A549 (cell line): ENCODE results near the gene ABCB11.
"Not testable (repeated sequence)": the region's sequence is repeated elsewhere in the genome, so short reads cannot be mapped to it uniquely, and the experiment has no call there.

Experiments used
- BHLHE40 ChIP-seq: IDR thresholded peaks from 2 replicates; pipeline ENCODE4 v1.6.1; 2012; ENCODE audit warnings: low read depth, low read length, inconsistent platforms
- CEBPB ChIP-seq, 2 experiments: fragments of >200 bp in 1 of 2; sonication (Bioruptor Twin) in 1 of 2; formaldehyde crosslinking in 1 of 2; IDR thresholded peaks; 2 replicates each; pipeline ENCODE4 v1.6.1; 2012 to 2016
- EP300 ChIP-seq, 2 experiments: fragments of >200 bp; sonication (Bioruptor Twin); formaldehyde crosslinking; IDR thresholded peaks; 2 replicates in 1 of 2; 3 replicates in 1 of 2; pipeline ENCODE4 v1.6.1; 2016 to 2017
- HDAC2 ChIP-seq: fragments of 200-600 bp; sonication (generic); IDR thresholded peaks from 2 replicates; pipeline ENCODE4 v1.6.1; 2016
- JUN ChIP-seq, 2 experiments: fragments of >200 bp; sonication (Bioruptor Twin); formaldehyde crosslinking; IDR thresholded peaks; 2 replicates in 1 of 2; 3 replicates in 1 of 2; pipeline ENCODE4 v1.6.1; 2016 to 2017
- MAFK ChIP-seq: fragments of 450-650 bp; IDR thresholded peaks from 2 replicates; pipeline ENCODE4 v1.6.1; 2014; ENCODE audit not compliant: partially characterized antibody
- PBX3 ChIP-seq: IDR thresholded peaks from 2 replicates; pipeline ENCODE4 v1.6.1; 2012
- PHF8 ChIP-seq: fragments of 200-600 bp; sonication (generic); IDR thresholded peaks from 2 replicates; pipeline ENCODE4 v1.6.1; 2016; ENCODE audit warnings: low read depth, mild to moderate bottlenecking, antibody characterized with exemption, moderate library complexity, borderline replicate concordance
- POLR2A ChIP-seq: IDR thresholded peaks from 2 replicates; pipeline ENCODE4 v1.6.1; 2012; ENCODE audit warnings: mild to moderate bottlenecking, low read length
- TP53 ChIP-seq: fragments of 250-450 bp; sonication (Bioruptor Pico); IDR thresholded peaks from 2 replicates; pipeline ENCODE4 v1.5.0; 2021; ENCODE audit warnings: mild to moderate bottlenecking, moderate library complexity
- TF ChIP-seq, protein P1 (sequence below): fragments of >200 bp; sonication (Bioruptor Twin); formaldehyde crosslinking; IDR thresholded peaks from 3 replicates; pipeline ENCODE4 v1.5.1; 2016

- TF ChIP-seq PBX3; MAFK; POLR2A; EP300 (IDR thresholded peaks at IDR 0.05); HDAC2; CEBPB (IDR thresholded peaks at IDR 0.05); JUN (IDR thresholded peaks at IDR 0.05); PHF8; BHLHE40; TP53 (CRISPR knock-in tag): not testable (repeated sequence)
- TF ChIP-seq, protein P1, sequence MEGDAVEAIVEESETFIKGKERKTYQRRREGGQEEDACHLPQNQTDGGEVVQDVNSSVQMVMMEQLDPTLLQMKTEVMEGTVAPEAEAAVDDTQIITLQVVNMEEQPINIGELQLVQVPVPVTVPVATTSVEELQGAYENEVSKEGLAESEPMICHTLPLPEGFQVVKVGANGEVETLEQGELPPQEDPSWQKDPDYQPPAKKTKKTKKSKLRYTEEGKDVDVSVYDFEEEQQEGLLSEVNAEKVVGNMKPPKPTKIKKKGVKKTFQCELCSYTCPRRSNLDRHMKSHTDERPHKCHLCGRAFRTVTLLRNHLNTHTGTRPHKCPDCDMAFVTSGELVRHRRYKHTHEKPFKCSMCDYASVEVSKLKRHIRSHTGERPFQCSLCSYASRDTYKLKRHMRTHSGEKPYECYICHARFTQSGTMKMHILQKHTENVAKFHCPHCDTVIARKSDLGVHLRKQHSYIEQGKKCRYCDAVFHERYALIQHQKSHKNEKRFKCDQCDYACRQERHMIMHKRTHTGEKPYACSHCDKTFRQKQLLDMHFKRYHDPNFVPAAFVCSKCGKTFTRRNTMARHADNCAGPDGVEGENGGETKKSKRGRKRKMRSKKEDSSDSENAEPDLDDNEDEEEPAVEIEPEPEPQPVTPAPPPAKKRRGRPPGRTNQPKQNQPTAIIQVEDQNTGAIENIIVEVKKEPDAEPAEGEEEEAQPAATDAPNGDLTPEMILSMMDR, result not testable (repeated sequence)
Observed at GRCh38 chr2:168882163-168882562, 149.0 kb downstream of the ABCB11 start.
